Upper lobe of right lung (tissue), 1 donor: ENCODE results near the gene ZMYM2. TPM values are rescaled to one million over a fixed set of nuclear protein-coding genes. Genes with fewer than 3 reads are reported as not detected.

Source experiments
- ATAC-seq: fragments of 200-7000 bp; cut with Tn5 transposase; one replicate; pipeline ENCODE4 v1.9.1; 2020; ENCODE audit warnings: mild to moderate bottlenecking, moderate library complexity
- DNase-seq: peaks from one replicate; pipeline ENCODE4 v3.0.0-alpha.2; 2020
- H3K27ac ChIP-seq: fragments of 200-600 bp; one replicate; pipeline ENCODE4 v1.8.0; 2022
- H3K27me3 ChIP-seq: fragments of 200-600 bp; one replicate; pipeline ENCODE4 v1.8.0; 2022; ENCODE audit warnings: mild to moderate bottlenecking
- H3K36me3 ChIP-seq: fragments of 200-600 bp; one replicate; pipeline ENCODE4 v1.8.0; 2022
- H3K4me1 ChIP-seq: fragments of 200-600 bp; one replicate; pipeline ENCODE4 v1.8.0; 2022
- H3K4me3 ChIP-seq: fragments of 200-600 bp; one replicate; pipeline ENCODE4 v1.8.0; 2022; ENCODE audit warnings: mild to moderate bottlenecking
- H3K9me3 ChIP-seq: fragments of 200-600 bp; one replicate; pipeline ENCODE4 v1.8.0; 2022
- CTCF ChIP-seq: fragments of 200-600 bp; IDR thresholded peaks from one replicate; pipeline ENCODE4 v1.8.0; 2022; ENCODE audit warnings: antibody characterized with exemption
- intact Hi-C: fragments of 100-400 bp; cut with DNase I; formaldehyde crosslinking; loops from one replicate; pipeline ENCODE4 v1.11.0; 2022
- long read RNA-seq: library from polyadenylated mRNA; unstranded; transcript quantifications from one replicate; pipeline ENCODE4 v2.0.0, GENCODE V29; 2021
- total RNA-seq: library from RNA; stranded (reverse); fragmentation: NEBNext Ultra II Directional; extraction: Animal tissue kit (Norgen Biotek cat#: 25700); gene quantifications from one replicate; pipeline ENCODE4 v1.2.1, GENCODE V29; 2021
- donor health status: DM: no; HTN: yes; CAD: no; lungs with severe emphysema.

ZMYM2 gene
- 64.3 TPM for total RNA-seq
- long read RNA-seq, full-length matches to known transcripts, result 3 of 17 reads
- long read RNA-seq, partial matches to known transcripts, result 6 of 17 reads
- long read RNA-seq, other reads (novel, unspliced or antisense), result 8 of 17 reads

- ATAC-seq (peak; percentile 96), DNase-seq (peak; percentile 99)
- Histone ChIP-seq H3K27ac (peak within 1 kb of the TSS; percentile 99), H3K9me3 (no peaks in the 10 kb centered on the region), H3K4me3 (peak within 1 kb of the TSS; percentile 83), H3K27me3 (no peaks in the 10 kb centered on the region), H3K4me1 (peaks cover 30% of the 10 kb centered on the region), H3K36me3 (peaks cover 19% of the 10 kb centered on the region)
- no peak for TF ChIP-seq CTCF
- intact Hi-C loops, result no loop called here
These were observed at the start of gene ZMYM2 for GRCh38 chr13:19958155-19959111. Gene ZMYM2 (plus strand): TSS chr13:19958727. CDS start chr13:19993073, 34,346 bp downstream.

- DNase-seq (no peak), ATAC-seq (no peak)
- no peaks in the 10 kb centered on the region for H3K9me3 ChIP-seq
- H3K27ac ChIP-seq, result no peak overlapping the region
- intact Hi-C loops, result no loop called here
- TF ChIP-seq CTCF, result no peak
- H3K4me3 ChIP-seq, result no peak overlapping the region
- no peaks in the 10 kb centered on the region for H3K27me3 ChIP-seq
- no peaks in the 10 kb centered on the region for H3K36me3 ChIP-seq
- no peaks in the 10 kb centered on the region for H3K4me1 ChIP-seq
These were observed 48.0 kb upstream of the ZMYM2 start for GRCh38 chr13:19910336-19911072.

GRCh38 chr13:19927117-19927748 lies 31.3 kb upstream of the ZMYM2 start:
- DNase-seq, result no peak
- intact Hi-C loops, result no loop called here
- peak; percentile 48 for ATAC-seq
- Histone ChIP-seq H3K4me3 (no peak overlapping the region), H3K9me3 (no peaks in the 10 kb centered on the region), H3K4me1 (no peaks in the 10 kb centered on the region), H3K36me3 (no peaks in the 10 kb centered on the region), H3K27me3 (no peaks in the 10 kb centered on the region), H3K27ac (no peak overlapping the region)
- peak; percentile 59 for TF ChIP-seq CTCF

GRCh38 chr13:19940106-19940505 lies 18.4 kb upstream of the ZMYM2 start:
- no peak overlapping the region for H3K27ac ChIP-seq
- ATAC-seq, result no peak
- no peak overlapping the region for H3K4me3 ChIP-seq
- H3K9me3 ChIP-seq, result no peaks in the 10 kb centered on the region
- no peaks in the 10 kb centered on the region for H3K4me1 ChIP-seq
- H3K27me3 ChIP-seq, result no peaks in the 10 kb centered on the region
- no peak for TF ChIP-seq CTCF
- no peak for DNase-seq
- H3K36me3 ChIP-seq, result no peaks in the 10 kb centered on the region
- intact Hi-C loops, result no loop called here

GRCh38 chr13:19950374-19950773 lies 8.2 kb upstream of the ZMYM2 start:
- Histone ChIP-seq H3K4me1 (no peaks in the 10 kb centered on the region), H3K27me3 (no peaks in the 10 kb centered on the region), H3K27ac (no peak overlapping the region), H3K9me3 (no peaks in the 10 kb centered on the region), H3K36me3 (no peaks in the 10 kb centered on the region), H3K4me3 (no peak overlapping the region)
- intact Hi-C loops, result no loop called here
- no peak for ATAC-seq
- DNase-seq, result no peak
- TF ChIP-seq CTCF, result no peak
